NT2/D1 (cell line): Measurements from ENCODE around the gene CKMT2.

ENCODE experiments used
- YY1 ChIP-seq: IDR thresholded peaks from 2 replicates; pipeline ENCODE4 v1.6.1; 2011; ENCODE audit not compliant: insufficient read length, insufficient read depth
- ZNF274 ChIP-seq: IDR thresholded peaks from 2 replicates; pipeline ENCODE4 v1.6.1; 2011; ENCODE audit warnings: mild to moderate bottlenecking, low read depth, low read length

GRCh38 chr5:81269751-81270393, 36.8 kb downstream of the CKMT2 start:
- TF ChIP-seq YY1: no peak
- no peak for TF ChIP-seq ZNF274
